Calu3 (cell line): ENCODE measurements around the gene ANAPC15. TPM values are rescaled to one million over a fixed set of nuclear protein-coding genes. Genes with fewer than 3 reads are reported as not detected.

Experiments
- BruUV-seq: library from RNA; stranded (reverse); fragments of 400-500 nt; replicated peaks from 2 replicates; lab custom pipeline; 2021; lab: Mats Ljungman, UMichigan
- CTCF ChIA-PET: fragments of 300-600 bp; sonication (Branson Sonifier 250); formaldehyde crosslinking; loops from one replicate; lab custom pipeline; 2022; ENCODE audit warnings: antibody characterized with exemption; lab: Charles Lee
- DNase-seq: peaks from one replicate; pipeline ENCODE4 v3.0.0; 2022
- H3K27ac Mint-ChIP-seq: one replicate; pipeline ENCODE4 v1.8.0; 2022; ENCODE audit warnings: mixed read lengths; ENCODE audit not compliant: unreplicated experiment
- H3K27me3 Mint-ChIP-seq: one replicate; pipeline ENCODE4 v1.8.0; 2022; ENCODE audit warnings: mixed read lengths; ENCODE audit not compliant: unreplicated experiment
- H3K36me3 Mint-ChIP-seq: one replicate; pipeline ENCODE4 v1.8.0; 2022; ENCODE audit warnings: mild to moderate bottlenecking, moderate library complexity, mixed read lengths; ENCODE audit not compliant: insufficient read depth, unreplicated experiment
- H3K4me1 Mint-ChIP-seq: one replicate; pipeline ENCODE4 v1.8.0; 2022; ENCODE audit warnings: mild to moderate bottlenecking, low read depth, mixed read lengths; ENCODE audit not compliant: unreplicated experiment
- H3K4me3 Mint-ChIP-seq: one replicate; pipeline ENCODE4 v1.8.0; 2022; ENCODE audit warnings: mild to moderate bottlenecking, low read depth, moderate library complexity, mixed read lengths; ENCODE audit not compliant: unreplicated experiment
- H3K9me3 Mint-ChIP-seq: one replicate; pipeline ENCODE4 v1.8.0; 2022; ENCODE audit warnings: low read depth, mixed read lengths; ENCODE audit not compliant: unreplicated experiment
- intact Hi-C: fragments of 100-400 bp; cut with micrococcal nuclease; formaldehyde crosslinking; loops from one replicate; pipeline ENCODE4 v1.10.0; 2022; ENCODE audit not compliant: unreplicated experiment
- total RNA-seq: library from RNA; stranded (reverse); gene quantifications from 2 replicates; pipeline ENCODE4 v1.2.3, GENCODE V29; 2022
- TF ChIP-seq, protein P1 (sequence below): fragments of 200-600 bp; IDR thresholded peaks from one replicate; pipeline ENCODE4 v1.8.0; 2022; ENCODE audit warnings: antibody characterized with exemption; ENCODE audit not compliant: unreplicated experiment

The ANAPC15 gene
- total RNA-seq, 1 experiment from 2014 or later, result 29.4 TPM

DNA sequence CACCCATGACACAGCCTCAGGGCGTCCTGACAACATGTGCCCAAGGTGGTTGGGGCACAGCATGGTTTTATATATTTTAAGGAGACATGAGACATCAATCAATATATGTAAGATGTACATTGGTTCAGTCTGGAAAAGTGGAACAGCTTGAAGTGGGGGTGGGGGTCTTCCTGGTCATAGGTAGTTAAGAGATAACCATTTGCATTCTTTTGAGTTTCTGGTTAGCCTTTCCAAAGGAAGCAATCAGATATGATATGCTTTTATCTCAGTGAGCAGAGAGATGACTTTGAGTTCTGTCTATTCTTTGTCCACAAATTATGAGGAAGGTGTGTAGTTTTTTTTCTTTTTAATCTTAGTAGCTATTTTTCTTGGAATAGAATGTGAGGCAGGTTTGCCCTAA is 10.1 kb upstream of the ANAPC15 start:
- H3K9me3 Mint-ChIP-seq, result no peaks in the 10 kb centered on the region
- no peaks in the 10 kb centered on the region for H3K4me1 Mint-ChIP-seq
- intact Hi-C loops, result no loop called here
- no peak overlapping the region for H3K4me3 Mint-ChIP-seq
- no peaks in the 10 kb centered on the region for H3K36me3 Mint-ChIP-seq
- CTCF ChIA-PET, result no interaction called here
- no peaks in the 10 kb centered on the region for H3K27me3 Mint-ChIP-seq
- DNase-seq, result no peak
- TF ChIP-seq, protein P1, sequence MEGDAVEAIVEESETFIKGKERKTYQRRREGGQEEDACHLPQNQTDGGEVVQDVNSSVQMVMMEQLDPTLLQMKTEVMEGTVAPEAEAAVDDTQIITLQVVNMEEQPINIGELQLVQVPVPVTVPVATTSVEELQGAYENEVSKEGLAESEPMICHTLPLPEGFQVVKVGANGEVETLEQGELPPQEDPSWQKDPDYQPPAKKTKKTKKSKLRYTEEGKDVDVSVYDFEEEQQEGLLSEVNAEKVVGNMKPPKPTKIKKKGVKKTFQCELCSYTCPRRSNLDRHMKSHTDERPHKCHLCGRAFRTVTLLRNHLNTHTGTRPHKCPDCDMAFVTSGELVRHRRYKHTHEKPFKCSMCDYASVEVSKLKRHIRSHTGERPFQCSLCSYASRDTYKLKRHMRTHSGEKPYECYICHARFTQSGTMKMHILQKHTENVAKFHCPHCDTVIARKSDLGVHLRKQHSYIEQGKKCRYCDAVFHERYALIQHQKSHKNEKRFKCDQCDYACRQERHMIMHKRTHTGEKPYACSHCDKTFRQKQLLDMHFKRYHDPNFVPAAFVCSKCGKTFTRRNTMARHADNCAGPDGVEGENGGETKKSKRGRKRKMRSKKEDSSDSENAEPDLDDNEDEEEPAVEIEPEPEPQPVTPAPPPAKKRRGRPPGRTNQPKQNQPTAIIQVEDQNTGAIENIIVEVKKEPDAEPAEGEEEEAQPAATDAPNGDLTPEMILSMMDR, result no peak
- no TSS peak for BruUV-seq
- no peak overlapping the region for H3K27ac Mint-ChIP-seq

DNA sequence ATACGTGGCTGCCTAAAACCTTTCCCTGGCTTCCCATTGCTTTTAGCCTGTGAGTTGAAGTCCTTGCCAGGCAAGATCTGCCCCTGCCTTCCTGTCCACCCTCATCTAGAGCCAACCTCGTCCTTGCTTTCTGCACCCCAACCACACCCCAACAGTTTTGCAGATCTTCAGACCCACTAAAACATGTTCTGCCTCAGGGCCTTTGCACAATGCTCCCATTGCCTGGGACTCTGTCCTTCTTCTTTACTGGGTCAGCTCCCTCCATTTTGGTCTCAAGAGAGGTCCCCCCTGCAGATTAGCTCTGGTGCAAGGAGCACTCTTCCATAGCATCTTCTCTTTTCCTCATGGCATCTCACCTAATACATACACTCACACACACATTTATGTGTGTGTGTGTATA is 8.4 kb upstream of the ANAPC15 start:
- CTCF ChIA-PET, result no interaction called here
- Mint-ChIP-seq H3K36me3 (no peaks in the 10 kb centered on the region), H3K4me3 (no peak overlapping the region), H3K27me3 (peaks cover 12% of the 10 kb centered on the region), H3K9me3 (no peaks in the 10 kb centered on the region), H3K4me1 (no peaks in the 10 kb centered on the region), H3K27ac (no peak overlapping the region)
- TF ChIP-seq, protein P1, result no peak
- intact Hi-C loops, result no loop called here
- no peak for DNase-seq
- BruUV-seq, result no TSS peak

DNA sequence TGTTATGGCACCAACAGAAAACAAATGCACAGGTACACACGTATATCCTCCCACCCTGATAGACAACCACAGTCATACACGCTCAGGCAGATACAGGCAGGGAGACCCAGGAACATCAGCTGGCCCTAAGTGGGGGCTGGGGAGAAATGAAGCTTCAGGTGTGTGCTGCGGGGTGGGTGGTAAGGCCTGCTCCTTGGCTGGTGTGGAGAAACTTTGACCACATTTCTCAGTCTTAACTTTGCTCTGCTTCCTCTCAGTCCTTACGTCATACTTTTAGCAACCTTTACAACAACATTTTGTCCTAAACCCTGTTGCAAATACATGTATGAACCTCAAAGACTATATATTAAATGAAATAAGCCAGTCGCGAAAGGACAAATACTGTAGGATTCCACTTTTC is 6.7 kb upstream of the ANAPC15 start:
- TF ChIP-seq, protein P1, result no peak
- H3K4me1 Mint-ChIP-seq, result no peaks in the 10 kb centered on the region

DNA sequence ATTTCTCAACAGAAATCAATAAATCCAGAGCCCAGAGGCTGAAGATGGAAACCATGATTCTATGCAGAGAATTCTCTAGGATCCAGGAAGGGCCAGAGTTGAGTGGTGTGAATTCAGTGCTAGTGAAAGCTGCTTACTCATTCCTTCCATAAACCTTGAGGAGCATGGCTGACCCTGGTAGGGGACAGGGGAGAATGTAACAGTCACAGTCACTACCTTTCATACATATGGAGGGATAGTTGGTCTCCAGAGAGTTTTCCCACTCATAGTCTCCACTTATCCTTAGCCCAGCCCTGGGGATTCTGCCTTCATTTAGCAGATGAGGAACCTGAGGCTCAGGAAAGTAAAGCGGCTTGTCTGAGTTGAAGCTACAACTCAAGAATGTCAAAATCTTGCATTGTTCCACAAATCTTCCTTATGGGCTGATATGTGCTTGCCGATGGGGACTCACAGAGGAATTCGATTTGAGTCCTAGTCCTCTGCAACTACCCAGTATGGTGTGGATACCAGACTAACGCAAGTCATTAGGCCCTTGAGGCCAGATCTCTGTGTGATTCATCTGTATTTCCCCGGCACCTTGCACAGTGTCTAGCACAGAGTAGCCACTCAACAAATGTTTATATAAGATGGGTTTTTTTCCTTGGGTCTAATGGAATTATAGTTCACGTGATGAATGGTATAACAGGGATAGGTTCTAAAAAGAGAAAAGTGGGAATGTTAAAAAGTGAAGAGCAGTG is 3.7 kb upstream of the ANAPC15 start:
- CTCF ChIA-PET, result no interaction called here
- no peaks in the 10 kb centered on the region for H3K9me3 Mint-ChIP-seq
- no peak overlapping the region for H3K27ac Mint-ChIP-seq
- no peak overlapping the region for H3K4me3 Mint-ChIP-seq
- DNase-seq, result no peak
- peaks cover 23% of the 10 kb centered on the region for H3K36me3 Mint-ChIP-seq
- H3K27me3 Mint-ChIP-seq, result peaks cover 13% of the 10 kb centered on the region
- BruUV-seq, result no TSS peak
- TF ChIP-seq, protein P1, result no peak
- peaks cover 7% of the 10 kb centered on the region for H3K4me1 Mint-ChIP-seq
- intact Hi-C loops, result no loop called here

More for the DNA sequence above, 6.7 kb upstream of the ANAPC15 start:
- no peak for DNase-seq
- intact Hi-C loops, result no loop called here
- peaks cover 13% of the 10 kb centered on the region for H3K27me3 Mint-ChIP-seq
- BruUV-seq, result no TSS peak
- no peaks in the 10 kb centered on the region for H3K9me3 Mint-ChIP-seq
- H3K36me3 Mint-ChIP-seq, result no peaks in the 10 kb centered on the region
- CTCF ChIA-PET, result no interaction called here
- H3K4me3 Mint-ChIP-seq, result no peak overlapping the region
- H3K27ac Mint-ChIP-seq, result no peak overlapping the region
